AG04450 (cell line): ENCODE results near the gene ZP3. TPM values are rescaled to one million over a fixed set of nuclear protein-coding genes. Genes with fewer than 3 reads are reported as not detected.
"Not testable (repeated sequence)": the region's sequence is repeated elsewhere in the genome, so short reads cannot be mapped to it uniquely, and the experiment has no call there.

Source experiments
- CTCF ChIA-PET: fragments of 300-600, 350-600 bp; formaldehyde crosslinking; extraction: SDS; loops from one replicate; lab custom pipeline; 2022; ENCODE audit warnings: antibody characterized with exemption, inconsistent platforms; lab: Charles Lee
- POLR2A ChIA-PET: fragments of 350-600 bp; formaldehyde crosslinking; extraction: SDS; loops from one replicate; lab custom pipeline; 2021; ENCODE audit warnings: antibody characterized with exemption, inconsistent platforms; lab: Yijun Ruan, JAX
- DNase-seq: peaks from one replicate; pipeline ENCODE4 v3.0.0-alpha.2; 2011; ENCODE audit warnings: low read depth, low spot score
- H3K27ac ChIP-seq: one replicate; pipeline ENCODE4 v1.5.1; 2012; ENCODE audit warnings: low read depth, low read length, control low read depth
- H3K27me3 ChIP-seq: one replicate; pipeline ENCODE4 v1.6.0; 2012; ENCODE audit warnings: low read length; ENCODE audit not compliant: control insufficient read depth, insufficient read depth
- H3K4me3 ChIP-seq: 2 replicates; pipeline ENCODE4 v1.5.1; 2011; ENCODE audit warnings: mild to moderate bottlenecking, low read depth, low read length, control low read depth
- H3K9me3 ChIP-seq: 2 replicates; pipeline ENCODE4 v1.5.1; 2012; ENCODE audit warnings: low read length; ENCODE audit not compliant: control insufficient read depth, insufficient read depth
- CTCF ChIP-seq: IDR thresholded peaks from 2 replicates; pipeline ENCODE4 v1.5.1; 2011; ENCODE audit warnings: low read depth, low read length, control low read depth, inconsistent platforms
- polyA plus RNA-seq: library from polyadenylated mRNA; depleted of rRNA; stranded (reverse); fragments of >200 nt; gene quantifications from 2 replicates; pipeline ENCODE4 v1.2.3, GENCODE V29; 2011

ZP3 gene
- polyA plus RNA-seq, 1 experiment = 0.63 TPM

DNA sequence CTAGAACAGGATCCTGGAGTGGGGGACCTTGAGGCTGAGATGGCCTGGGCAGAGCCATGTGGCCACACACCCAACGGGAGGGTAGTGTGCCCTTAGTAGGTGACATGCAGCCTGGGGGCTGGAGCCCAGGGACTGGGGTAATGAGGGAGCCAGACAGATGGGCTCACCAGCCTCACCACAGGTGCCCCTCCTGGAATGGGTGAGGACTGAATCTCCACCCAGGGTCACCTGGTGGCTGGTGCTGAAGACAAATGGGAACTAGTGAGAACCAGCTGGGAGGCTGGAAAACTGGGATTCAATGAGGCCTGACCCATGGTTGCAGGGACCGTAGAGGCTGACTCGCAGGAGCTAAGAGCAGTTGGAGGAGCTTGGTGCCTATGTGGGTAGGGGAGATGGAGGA, 6.1 kb downstream of the ZP3 start:
- no peak overlapping the region for H3K4me3 ChIP-seq
- no peaks in the 10 kb centered on the region for H3K27me3 ChIP-seq
- no peaks in the 10 kb centered on the region for H3K9me3 ChIP-seq
- ChIA-PET CTCF (no interaction called here), POLR2A (no interaction called here)
- no peak for TF ChIP-seq CTCF
- DNase-seq = no peak
- H3K27ac ChIP-seq = no peak overlapping the region

DNA sequence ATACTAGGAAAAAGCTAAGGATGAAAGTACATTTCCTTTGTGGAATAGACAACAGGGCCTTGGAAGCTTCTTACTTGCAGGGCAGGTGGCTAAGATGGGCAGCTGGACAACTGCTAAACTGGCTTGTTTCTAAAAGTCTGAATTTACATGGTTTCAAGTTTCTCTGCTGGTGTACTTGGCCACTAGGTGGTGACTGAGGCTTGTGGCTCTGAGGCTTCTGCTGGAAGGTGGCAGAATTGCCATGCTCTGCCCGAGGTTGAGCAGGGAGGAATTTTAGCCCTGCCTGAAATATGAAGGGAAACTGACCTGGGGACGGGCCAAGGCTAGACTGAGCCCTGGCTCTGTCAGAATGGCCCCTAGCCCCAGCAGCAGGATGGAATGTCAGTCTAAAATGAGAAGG, 13.1 kb downstream of the ZP3 start:
- H3K4me3 ChIP-seq, H3K27ac ChIP-seq, POLR2A ChIA-PET, H3K9me3 ChIP-seq, H3K27me3 ChIP-seq: not testable (repeated sequence)
- peak; percentile 65 for TF ChIP-seq CTCF
- CTCF ChIA-PET = interaction anchor here (0.6 to 1.2 kb wide), 4 partner anchors 34 to 181 kb away, joined by 3 to 7 read pairs (median 3); no protein-coding TSS in a partner anchor
- DNase-seq = peak; percentile 67

- POLR2A ChIA-PET, H3K27me3 ChIP-seq, H3K4me3 ChIP-seq, H3K9me3 ChIP-seq, DNase-seq, CTCF ChIA-PET, H3K27ac ChIP-seq: not testable (repeated sequence)
Observed at GRCh38 chr7:76439120-76439888, 14.6 kb downstream of the ZP3 start.

- POLR2A ChIA-PET, H3K4me3 ChIP-seq, CTCF ChIA-PET, DNase-seq, H3K27me3 ChIP-seq, H3K9me3 ChIP-seq, H3K27ac ChIP-seq: not testable (repeated sequence)
Observed at GRCh38 chr7:76440404-76440803, 15.7 kb downstream of the ZP3 start.

- H3K4me3 ChIP-seq, H3K9me3 ChIP-seq, CTCF ChIA-PET, H3K27me3 ChIP-seq, H3K27ac ChIP-seq, DNase-seq, POLR2A ChIA-PET: not testable (repeated sequence)
Observed at GRCh38 chr7:76441792-76442191, 17.0 kb downstream of the ZP3 start.

DNA sequence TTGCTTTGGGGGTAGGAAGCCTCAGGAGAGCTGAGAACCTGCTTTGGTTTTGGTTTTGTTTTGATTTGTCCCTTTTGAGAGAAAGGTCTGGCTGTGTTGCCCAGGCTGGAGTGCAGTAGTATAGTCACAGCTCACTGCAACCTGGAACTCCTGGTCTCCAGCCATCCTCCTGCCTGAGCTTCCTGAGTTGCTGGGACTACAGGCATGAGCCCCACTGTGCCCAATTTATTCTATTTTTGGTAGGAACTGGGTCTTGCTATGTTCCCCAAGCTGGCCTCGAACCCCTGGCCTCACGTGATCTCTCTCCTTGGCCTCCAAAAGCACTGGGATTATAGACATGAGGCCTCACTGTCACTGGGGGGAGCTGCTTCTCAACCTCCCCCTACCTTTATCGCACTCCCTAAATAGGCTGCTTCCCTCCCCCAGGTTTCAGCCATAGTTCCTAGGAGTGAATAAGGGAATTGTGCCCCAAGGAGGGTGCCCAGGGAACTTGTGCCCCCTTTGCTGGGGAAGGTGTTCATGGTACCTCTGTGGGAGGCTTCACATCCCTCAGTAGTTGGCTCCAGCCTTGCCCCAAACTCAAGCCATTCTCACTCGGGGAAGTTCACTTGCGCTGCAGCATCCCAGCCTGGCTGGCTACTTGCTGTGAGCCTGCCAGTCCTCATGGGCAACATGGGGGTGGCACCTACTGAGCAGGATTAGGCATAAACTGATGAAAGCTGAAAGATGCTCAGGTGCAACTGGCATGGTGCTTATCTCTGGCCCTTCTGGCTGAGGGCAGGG, 18.1 kb downstream of the ZP3 start:
- CTCF ChIA-PET, DNase-seq, H3K9me3 ChIP-seq, H3K4me3 ChIP-seq, H3K27ac ChIP-seq, H3K27me3 ChIP-seq, POLR2A ChIA-PET: not testable (repeated sequence)

DNA sequence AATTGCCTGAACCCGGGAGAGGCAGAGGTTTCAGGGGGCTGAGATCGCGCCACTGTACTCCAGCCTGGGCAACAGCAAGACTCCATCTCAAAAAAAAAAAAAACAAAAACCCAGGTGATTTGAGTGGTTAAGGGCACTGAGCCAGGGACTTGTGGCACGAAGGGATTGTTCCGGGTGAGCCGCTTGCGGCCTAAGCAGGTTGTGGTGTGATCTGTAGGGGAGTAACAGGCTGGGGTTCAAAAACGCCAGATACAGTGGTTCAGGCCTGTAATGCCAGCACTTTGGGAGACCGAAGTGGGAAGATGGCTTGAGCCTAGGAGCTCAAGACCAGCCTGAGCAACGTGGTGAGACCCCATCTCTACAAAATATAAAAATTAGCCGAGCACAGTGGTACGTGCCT, 19.1 kb downstream of the ZP3 start:
- H3K9me3 ChIP-seq, CTCF ChIA-PET, POLR2A ChIA-PET: not testable (repeated sequence)

GRCh38 chr7:76445577-76446008, 20.8 kb downstream of the ZP3 start:
- H3K4me3 ChIP-seq, H3K27me3 ChIP-seq, CTCF ChIA-PET, DNase-seq, POLR2A ChIA-PET, H3K9me3 ChIP-seq: not testable (repeated sequence)
- peak overlapping the region; percentile 68 for H3K27ac ChIP-seq

More for the DNA sequence above, 19.1 kb downstream of the ZP3 start:
- not testable (repeated sequence) for H3K27me3 ChIP-seq, H3K27ac ChIP-seq, DNase-seq, H3K4me3 ChIP-seq

GRCh38 chr7:76457017-76457416, 32.3 kb downstream of the ZP3 start:
- H3K27me3 ChIP-seq, CTCF ChIA-PET, DNase-seq, H3K9me3 ChIP-seq, H3K27ac ChIP-seq, H3K4me3 ChIP-seq: not testable (repeated sequence)
- POLR2A ChIA-PET = interaction anchor here (0.7 kb wide), 1 partner anchor 161 kb away, joined by 7 read pairs; no protein-coding TSS in a partner anchor

GRCh38 chr7:76458504-76458903, 33.8 kb downstream of the ZP3 start:
- H3K27ac ChIP-seq, POLR2A ChIA-PET, H3K9me3 ChIP-seq, H3K4me3 ChIP-seq, H3K27me3 ChIP-seq, CTCF ChIA-PET, DNase-seq: not testable (repeated sequence)
